Ovary (tissue), 9 donors: Measurements from ENCODE around the gene ADRA2C. TPM values are rescaled to one million over a fixed set of nuclear protein-coding genes. Genes with fewer than 3 reads are reported as not detected.
A peak's percentile ranks its signal among the peaks of the same experiment; 100 is the strongest.

Experiments used
- DNase-seq, 5 donors: peaks; one replicate each; pipeline ENCODE4 v3.0.0-alpha.2; 2019 to 2020
- H3K27ac ChIP-seq, 2 donors: fragments of 200-600 bp; one replicate each; pipeline versions ENCODE4 v1.5.1 to v1.8.0; 2019 to 2022
- H3K27me3 ChIP-seq: fragments of 200-600 bp; one replicate; pipeline ENCODE4 v1.8.0; 2022
- H3K36me3 ChIP-seq: fragments of 200-600 bp; sonication (generic); one replicate; pipeline ENCODE4 v1.5.1; 2019
- H3K4me1 ChIP-seq: one replicate; pipeline ENCODE4 v1.8.1; 2013; ENCODE audit warnings: mild to moderate bottlenecking, moderate library complexity; ENCODE audit not compliant: insufficient read depth
- H3K4me3 ChIP-seq: fragments of 200-600 bp; sonication (generic); one replicate; pipeline ENCODE4 v1.5.1; 2017
- H3K9me3 ChIP-seq, 2 donors: fragments of 200-600 bp in 1 of 2; sonication (generic) in 1 of 2; one replicate each; pipeline versions ENCODE4 v1.5.1 to v1.8.1; 2013 to 2019; ENCODE audit warnings: mild to moderate bottlenecking in 1 of 2, moderate library complexity in 1 of 2
- CTCF ChIP-seq, 3 donors: fragments of 450-650 bp in 2 of 3; fragments of 200-600 bp in 1 of 3; IDR thresholded peaks; one replicate each; pipeline versions ENCODE4 v1.5.1 to v1.8.0; 2016 to 2022; ENCODE audit warnings: antibody characterized with exemption in 3 of 3, mild to moderate bottlenecking in 1 of 3
- EP300 ChIP-seq: sonication (generic); formaldehyde crosslinking; IDR thresholded peaks from one replicate; pipeline ENCODE4 v1.6.1; 2017; ENCODE audit warnings: antibody characterized with exemption
- POLR2A ChIP-seq: fragments of 450-650 bp; IDR thresholded peaks from one replicate; pipeline ENCODE4 v1.6.1; 2017; ENCODE audit warnings: antibody characterized with exemption, mild to moderate bottlenecking, moderate library complexity
- WGBS, 3 donors: extraction: QIAGEN DNeasy Blood & Tissue Kit in 1 of 3; methylation state at CpG; one replicate each; pipeline versions ENCODE4 v1.1.5 to v1.1.7; 2013 to 2017; 5-methylcytosine and 5-hydroxymethylcytosine counted together
- intact Hi-C, 4 donors: fragments of 100-400 bp; cut with DNase I; formaldehyde crosslinking; loops; one replicate each; pipeline versions ENCODE4 v1.11.0 to v1.15.1; 2022 to 2023
- polyA plus RNA-seq, 2 donors: library from polyadenylated mRNA; stranded (reverse); fragments of 200-250 nt in 1 of 2; fragments of 350-450 nt in 1 of 2; fragmentation: Illumina TruSeq in 1 of 2; extraction: RNeasy Lipid Tissue Mini Kit (QIAGEN cat#74804) in 1 of 2; gene quantifications; one replicate each; pipeline ENCODE4 v1.2.3, GENCODE V29; 2013 to 2014
- total RNA-seq, 7 donors: library from RNA; depleted of rRNA in 2 of 7; stranded (reverse); fragments of >200 nt in 2 of 7; fragmentation: NEBNext Ultra II Directional in 3 of 7; extraction: Animal tissue kit (Norgen Biotek cat#: 25700) in 3 of 7; gene quantifications; one replicate each; pipeline versions ENCODE4 v1.1.0 to v1.2.4, GENCODE V29; 2016 to 2023
- donor health status: DM: no; HTN: no; CAD: no; lungs with moderate emphysema.
- donor health status: DM: no; HTN: no; CAD: no.
- donor health status: Bipolar disorder and iron deficiency.
- donor health status: DM: yes; HTN: yes; CAD: no.
- donor health status: DM: no; HTN: no; CAD: no.
- donor health status: DM: yes; HTN: yes; CAD: no.

ADRA2C gene
- total and polyA plus RNA-seq, 9 donors: 0.35 to 15.1 (median 4.2) TPM

GRCh38 chr4:3791910-3792542 lies 25.8 kb downstream of the ADRA2C start:
- H3K4me3 ChIP-seq: no peak overlapping the region
- H3K36me3 ChIP-seq: no peaks in the 10 kb centered on the region
- 14 to 17% (median 14%) methylated on average over 13 of the region's 13 CpGs for WGBS, 3 donors
- no peaks in the 10 kb centered on the region for H3K4me1 ChIP-seq
- DNase-seq: peak in 2 of 5 donors; percentile 36 to 67
- H3K9me3 ChIP-seq: peaks cover 0 to 3% of the 10 kb centered on the region in 2 donors
- no peak overlapping the region for H3K27ac ChIP-seq
- intact Hi-C loops: no loop called here
- no peaks in the 10 kb centered on the region for H3K27me3 ChIP-seq
- TF ChIP-seq POLR2A: no peak
- no peak for TF ChIP-seq EP300
- TF ChIP-seq CTCF (IDR thresholded peaks at IDR 0.05): no peak

GRCh38 chr4:3792813-3793212 lies 26.6 kb downstream of the ADRA2C start:
- H3K36me3 ChIP-seq: no peaks in the 10 kb centered on the region
- 19 to 28% (median 22%) methylated on average over 3 of the region's 3 CpGs for WGBS, 3 donors
- intact Hi-C loops: no loop called here
- H3K4me1 ChIP-seq: no peaks in the 10 kb centered on the region
- H3K9me3 ChIP-seq: peaks cover 0 to 4% of the 10 kb centered on the region in 2 donors
- TF ChIP-seq POLR2A (no peak), CTCF (IDR thresholded peaks at IDR 0.05) (no peak), EP300 (no peak)
- DNase-seq: no peak
- no peaks in the 10 kb centered on the region for H3K27me3 ChIP-seq
- H3K4me3 ChIP-seq: no peak overlapping the region
- H3K27ac ChIP-seq: no peak overlapping the region

- no peak overlapping the region for H3K27ac ChIP-seq
- DNase-seq: no peak
- 49 to 53% (median 50%) methylated on average over 3 of the region's 3 CpGs for WGBS, 3 donors
- TF ChIP-seq POLR2A (no peak), CTCF (IDR thresholded peaks at IDR 0.05) (no peak), EP300 (no peak)
- no peaks in the 10 kb centered on the region for H3K4me1 ChIP-seq
- H3K36me3 ChIP-seq: no peaks in the 10 kb centered on the region
- no peaks in the 10 kb centered on the region for H3K27me3 ChIP-seq
- H3K9me3 ChIP-seq: peaks cover 0 to 4% of the 10 kb centered on the region in 2 donors
- H3K4me3 ChIP-seq: no peak overlapping the region
- intact Hi-C loops: no loop called here
Measured at GRCh38 chr4:3793545-3793944, 27.4 kb downstream of the ADRA2C start.

- H3K9me3 ChIP-seq: peaks cover 0 to 4% of the 10 kb centered on the region in 2 donors
- H3K27ac ChIP-seq: no peak overlapping the region
- no peak for DNase-seq
- H3K4me3 ChIP-seq: no peak overlapping the region
- H3K27me3 ChIP-seq: no peaks in the 10 kb centered on the region
- H3K4me1 ChIP-seq: no peaks in the 10 kb centered on the region
- intact Hi-C loops: no loop called here
- 90 to 92% (median 92%) methylated on average over 2 of the region's 2 CpGs for WGBS, 3 donors
- H3K36me3 ChIP-seq: no peaks in the 10 kb centered on the region
- no peak for TF ChIP-seq CTCF (IDR thresholded peaks at IDR 0.05)
- no peak for TF ChIP-seq POLR2A
- TF ChIP-seq EP300: no peak
Measured at GRCh38 chr4:3796960-3797359, 30.8 kb downstream of the ADRA2C start.
